LNCaP clone FGC (cell line): ENCODE measurements around the gene SERINC2.

ENCODE experiments used
- DNase-seq: peaks from one replicate; pipeline ENCODE4 v3.0.0-alpha.2; 2011; ENCODE audit warnings: low read depth
- H3K4me3 ChIP-seq: 2 replicates; pipeline ENCODE4 v1.5.1; 2011; ENCODE audit warnings: mild to moderate bottlenecking, low read depth, low read length, control low read depth
- TF ChIP-seq, protein P1 (sequence below): IDR thresholded peaks from 2 replicates; pipeline ENCODE4 v1.5.1; 2012; ENCODE audit warnings: mild to moderate bottlenecking; ENCODE audit not compliant: control insufficient read depth, insufficient read depth; ENCODE audit errors: extremely low read depth

The SERINC2 gene

DNA sequence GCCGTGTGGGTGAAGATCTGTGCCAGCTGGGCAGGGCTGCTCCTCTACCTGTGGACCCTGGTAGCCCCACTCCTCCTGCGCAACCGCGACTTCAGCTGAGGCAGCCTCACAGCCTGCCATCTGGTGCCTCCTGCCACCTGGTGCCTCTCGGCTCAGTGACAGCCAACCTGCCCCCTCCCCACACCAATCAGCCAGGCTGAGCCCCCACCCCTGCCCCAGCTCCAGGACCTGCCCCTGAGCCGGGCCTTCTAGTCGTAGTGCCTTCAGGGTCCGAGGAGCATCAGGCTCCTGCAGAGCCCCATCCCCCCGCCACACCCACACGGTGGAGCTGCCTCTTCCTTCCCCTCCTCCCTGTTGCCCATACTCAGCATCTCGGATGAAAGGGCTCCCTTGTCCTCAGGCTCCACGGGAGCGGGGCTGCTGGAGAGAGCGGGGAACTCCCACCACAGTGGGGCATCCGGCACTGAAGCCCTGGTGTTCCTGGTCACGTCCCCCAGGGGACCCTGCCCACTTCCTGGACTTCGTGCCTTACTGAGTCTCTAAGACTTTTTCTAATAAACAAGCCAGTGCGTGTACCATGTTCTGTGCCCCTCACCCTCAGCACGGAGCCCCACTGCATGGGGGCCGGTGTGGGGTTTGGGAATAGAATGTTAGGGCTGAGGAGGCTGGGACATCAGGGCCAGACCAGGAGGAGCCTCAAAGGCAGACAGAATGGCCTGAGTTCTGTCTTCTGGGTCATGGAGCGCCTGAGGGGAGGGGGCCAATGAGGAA lies 21.3 kb downstream of the SERINC2 start:
- TF ChIP-seq, protein P1, sequence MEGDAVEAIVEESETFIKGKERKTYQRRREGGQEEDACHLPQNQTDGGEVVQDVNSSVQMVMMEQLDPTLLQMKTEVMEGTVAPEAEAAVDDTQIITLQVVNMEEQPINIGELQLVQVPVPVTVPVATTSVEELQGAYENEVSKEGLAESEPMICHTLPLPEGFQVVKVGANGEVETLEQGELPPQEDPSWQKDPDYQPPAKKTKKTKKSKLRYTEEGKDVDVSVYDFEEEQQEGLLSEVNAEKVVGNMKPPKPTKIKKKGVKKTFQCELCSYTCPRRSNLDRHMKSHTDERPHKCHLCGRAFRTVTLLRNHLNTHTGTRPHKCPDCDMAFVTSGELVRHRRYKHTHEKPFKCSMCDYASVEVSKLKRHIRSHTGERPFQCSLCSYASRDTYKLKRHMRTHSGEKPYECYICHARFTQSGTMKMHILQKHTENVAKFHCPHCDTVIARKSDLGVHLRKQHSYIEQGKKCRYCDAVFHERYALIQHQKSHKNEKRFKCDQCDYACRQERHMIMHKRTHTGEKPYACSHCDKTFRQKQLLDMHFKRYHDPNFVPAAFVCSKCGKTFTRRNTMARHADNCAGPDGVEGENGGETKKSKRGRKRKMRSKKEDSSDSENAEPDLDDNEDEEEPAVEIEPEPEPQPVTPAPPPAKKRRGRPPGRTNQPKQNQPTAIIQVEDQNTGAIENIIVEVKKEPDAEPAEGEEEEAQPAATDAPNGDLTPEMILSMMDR = no peak
- no peak overlapping the region for H3K4me3 ChIP-seq

DNA sequence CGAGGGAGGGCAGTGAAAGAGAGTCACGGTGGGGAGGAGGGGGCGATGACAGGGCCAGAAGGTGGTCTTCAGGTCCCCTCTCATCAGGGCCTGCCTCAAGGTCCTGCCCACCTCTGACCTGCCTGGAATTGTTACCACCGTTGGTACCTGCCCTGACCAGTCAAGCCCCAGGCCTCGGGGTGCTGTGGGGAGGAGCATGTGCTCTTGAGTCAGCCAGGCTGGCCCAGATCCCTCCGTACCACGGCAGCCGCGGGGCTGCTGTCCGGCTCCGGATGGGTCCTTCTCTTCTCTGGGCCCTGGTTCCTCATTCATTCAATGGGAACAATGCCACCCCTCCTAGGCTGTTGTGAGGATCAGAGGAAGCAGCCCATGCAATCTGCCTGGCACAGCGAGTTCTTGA lies 22.0 kb downstream of the SERINC2 start:
- H3K4me3 ChIP-seq = no peak overlapping the region
- TF ChIP-seq, protein P1 = no peak
- DNase-seq = no peak

More for the DNA sequence above, 21.3 kb downstream of the SERINC2 start:
- DNase-seq = no peak

DNA sequence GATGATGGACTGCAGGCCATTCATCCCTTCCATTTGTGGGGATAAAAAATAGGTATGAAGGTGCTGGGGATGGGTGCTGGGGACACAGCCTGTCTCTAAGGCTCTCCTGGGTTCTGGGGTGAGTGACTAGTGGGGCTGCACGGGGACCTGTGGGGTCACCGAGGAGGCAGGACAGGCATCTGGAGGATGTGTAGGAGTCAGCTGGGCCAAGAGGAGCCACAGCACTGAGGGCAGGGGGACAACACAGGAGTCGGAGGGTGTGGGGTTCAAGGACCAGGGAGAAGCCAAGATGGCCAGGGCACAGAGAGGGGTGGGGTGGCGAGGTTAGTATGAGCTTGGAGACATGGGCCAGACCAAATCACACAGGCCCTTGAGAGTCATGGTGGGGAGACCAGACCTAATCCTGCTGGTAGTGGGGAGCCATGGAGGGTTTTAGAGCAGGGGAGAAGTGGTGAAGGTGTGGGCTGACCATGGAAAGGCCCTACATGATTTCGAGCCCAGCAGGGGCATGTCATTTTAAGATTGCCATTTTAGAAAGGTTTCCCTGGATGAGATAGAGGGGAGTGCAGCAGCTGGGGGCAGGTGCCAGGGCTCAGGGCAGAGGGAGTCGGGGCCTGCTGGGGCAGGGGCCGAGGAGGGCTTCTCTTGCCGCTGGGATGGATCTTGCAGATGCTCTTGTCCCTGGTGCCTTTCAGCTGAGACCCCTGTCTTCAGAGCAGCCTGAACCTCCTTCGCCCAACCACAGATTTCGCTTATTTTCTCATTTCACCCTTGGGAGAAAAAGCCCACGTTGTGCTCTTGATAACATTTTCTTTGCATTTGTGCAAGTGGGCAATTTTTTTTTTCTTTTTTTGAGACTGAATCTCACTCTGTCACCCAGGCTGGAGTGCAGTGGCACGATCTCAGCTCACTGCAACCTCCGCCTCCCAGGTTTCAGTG lies 22.7 kb downstream of the SERINC2 start:
- H3K4me3 ChIP-seq = no peak overlapping the region
- DNase-seq = no peak
- TF ChIP-seq, protein P1 = no peak

DNA sequence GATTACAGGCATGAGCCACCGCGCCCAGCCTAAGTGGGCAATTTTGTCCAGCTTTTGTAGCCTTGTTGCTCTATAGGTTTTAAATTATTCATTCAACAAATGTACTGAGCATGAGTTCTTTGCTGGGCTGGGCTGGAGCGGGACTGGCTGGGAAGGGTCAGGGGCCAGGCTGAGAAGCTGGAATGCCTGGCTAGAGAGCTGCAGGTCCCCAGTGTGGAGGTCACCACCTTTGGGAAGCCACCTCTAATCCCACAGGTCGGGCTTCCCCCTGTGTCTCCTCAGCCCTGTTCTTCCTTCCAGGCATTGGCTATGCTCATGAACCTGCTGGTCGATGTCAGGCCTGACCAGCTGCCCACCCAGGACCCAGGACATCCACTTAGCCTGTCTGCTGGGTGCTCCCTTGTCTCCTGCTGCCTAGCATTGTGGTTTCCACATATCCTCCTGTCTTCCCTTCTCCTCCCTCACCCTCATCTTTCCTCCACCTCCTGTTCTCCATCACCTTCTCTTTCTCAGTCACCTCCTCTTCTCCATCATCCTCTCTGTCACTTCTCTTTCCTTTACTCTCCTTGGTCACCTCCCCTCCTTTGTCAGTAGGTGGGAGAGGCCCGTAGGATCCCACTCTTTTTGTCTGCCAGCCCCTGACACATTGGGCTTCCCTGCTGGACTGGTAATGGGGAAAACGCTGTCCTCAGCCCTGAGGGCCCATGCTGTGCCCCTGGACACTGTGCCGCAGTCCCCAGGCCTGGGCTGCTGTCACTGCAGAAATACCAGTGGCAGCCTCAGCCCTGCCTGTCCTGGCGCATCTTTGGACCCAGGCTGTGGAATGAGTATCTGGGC lies 23.8 kb downstream of the SERINC2 start:
- H3K4me3 ChIP-seq = no peak overlapping the region
- TF ChIP-seq, protein P1 = no peak
- DNase-seq = no peak

DNA sequence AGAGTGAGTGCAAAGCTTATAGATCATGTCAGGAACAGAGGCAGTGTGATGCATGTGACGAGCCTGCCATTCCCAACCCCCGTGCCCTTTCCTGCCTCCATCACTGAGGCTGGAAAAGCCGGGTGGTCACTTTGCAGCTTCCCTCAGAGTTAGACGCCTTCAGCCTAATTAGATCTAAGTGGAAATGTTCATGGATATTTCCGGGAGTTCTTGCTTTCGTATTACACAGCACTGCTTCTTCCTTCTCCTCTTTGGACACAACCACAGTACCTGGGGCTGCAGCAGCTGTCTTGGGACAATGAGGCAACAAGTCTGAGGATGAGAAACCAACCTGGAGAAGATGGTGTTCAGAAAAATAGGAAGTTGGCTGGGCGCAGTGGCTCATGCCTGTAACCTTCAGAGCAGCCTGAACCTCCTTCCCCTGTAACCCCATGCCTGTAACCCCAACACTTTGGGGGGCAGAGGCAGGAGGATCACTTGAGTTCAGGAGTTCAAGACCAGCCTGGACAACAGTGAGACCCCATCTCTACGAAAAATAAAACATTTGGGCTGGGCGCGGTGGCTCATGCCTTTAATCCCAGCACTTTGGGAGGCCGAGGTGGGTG lies 24.5 kb downstream of the SERINC2 start:
- no peak overlapping the region for H3K4me3 ChIP-seq
- DNase-seq = no peak
- TF ChIP-seq, protein P1 = no peak

DNA sequence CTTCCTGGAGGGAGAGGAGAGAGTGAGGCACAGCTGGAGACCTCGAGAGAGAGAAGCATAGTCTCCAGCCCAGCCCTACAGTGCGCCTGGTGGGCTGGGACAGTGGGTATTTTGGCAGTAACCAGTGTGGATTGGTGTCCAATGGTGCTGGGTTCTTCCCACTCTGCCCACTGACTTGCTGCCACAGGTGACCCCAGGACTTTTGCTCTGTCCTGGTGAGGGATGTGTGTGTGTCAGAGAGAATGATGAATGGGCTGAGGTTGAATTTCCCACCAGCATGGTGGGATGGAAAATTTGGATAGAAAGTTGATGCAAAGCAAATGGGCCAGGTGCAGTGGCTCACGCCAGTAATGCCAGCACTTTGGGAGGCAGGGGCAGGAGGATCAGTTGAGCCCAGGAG lies 26.3 kb downstream of the SERINC2 start:
- no peak overlapping the region for H3K4me3 ChIP-seq
- TF ChIP-seq, protein P1 = no peak

More for the DNA sequence above, 26.3 kb downstream of the SERINC2 start:
- DNase-seq = no peak
